ENCODE results near the gene PLCH2.

Gene PLCH2

DNA sequence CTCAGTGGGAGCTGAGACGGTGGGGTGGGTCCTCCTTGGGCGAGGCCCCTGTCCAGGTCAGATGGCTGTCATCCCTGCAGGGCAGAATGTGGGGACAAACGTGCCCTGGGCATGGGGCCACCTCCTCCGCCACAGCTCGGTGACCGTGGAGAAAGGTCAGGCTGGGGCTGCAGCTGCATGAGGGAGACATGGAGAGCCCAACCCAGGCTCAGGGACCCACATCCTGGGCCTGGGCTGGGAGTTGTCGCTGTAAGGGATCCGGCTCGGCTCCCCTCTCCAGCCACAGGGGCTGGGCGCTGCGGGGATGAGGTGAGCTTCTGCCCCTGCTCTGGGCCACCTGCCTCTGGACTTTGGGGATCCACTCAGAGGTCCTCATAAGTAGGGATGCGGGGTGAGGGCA is 518 bp upstream of the PLCH2 start:
- no peak for DNase-seq
- Histone ChIP-seq H2AFZ (ENCODE audit: low read depth, low read length) (no peak overlapping the region), H3K4me1 (ENCODE audit: insufficient read depth, low read length) (no peaks in the 10 kb centered on the region), H4K20me1 (ENCODE audit: insufficient read depth, low read length) (peaks cover 19% of the 10 kb centered on the region), H3K36me3 (ENCODE audit: insufficient read depth, low read length) (no peaks in the 10 kb centered on the region), H3K79me2 (ENCODE audit: insufficient read depth, low read length) (no peaks in the 10 kb centered on the region), H3K4me2 (ENCODE audit: insufficient read depth, low read length) (no peak overlapping the region), H3K27me3 (ENCODE audit: insufficient read depth, low read length, poor library complexity) (no peaks in the 10 kb centered on the region), H3K9ac (ENCODE audit: low read depth, low read length) (no peak overlapping the region), H3K9me3 (ENCODE audit: insufficient read depth, low read length, severe bottlenecking) (no peaks in the 10 kb centered on the region), H3K4me3 (ENCODE audit: low read depth in 1 of 2, low read length in 2 of 2) (no peak overlapping the region), H3K27ac (ENCODE audit: low read length) (no peak overlapping the region)
- ATAC-seq (ENCODE audit: insufficient read depth, low read depth): no peak
- TF ChIP-seq EZH2 (IDR thresholded peaks at IDR 0.05; ENCODE audit: borderline replicate concordance, low read depth, low read length, severe bottlenecking): no peak
- TF ChIP-seq, protein P1, sequence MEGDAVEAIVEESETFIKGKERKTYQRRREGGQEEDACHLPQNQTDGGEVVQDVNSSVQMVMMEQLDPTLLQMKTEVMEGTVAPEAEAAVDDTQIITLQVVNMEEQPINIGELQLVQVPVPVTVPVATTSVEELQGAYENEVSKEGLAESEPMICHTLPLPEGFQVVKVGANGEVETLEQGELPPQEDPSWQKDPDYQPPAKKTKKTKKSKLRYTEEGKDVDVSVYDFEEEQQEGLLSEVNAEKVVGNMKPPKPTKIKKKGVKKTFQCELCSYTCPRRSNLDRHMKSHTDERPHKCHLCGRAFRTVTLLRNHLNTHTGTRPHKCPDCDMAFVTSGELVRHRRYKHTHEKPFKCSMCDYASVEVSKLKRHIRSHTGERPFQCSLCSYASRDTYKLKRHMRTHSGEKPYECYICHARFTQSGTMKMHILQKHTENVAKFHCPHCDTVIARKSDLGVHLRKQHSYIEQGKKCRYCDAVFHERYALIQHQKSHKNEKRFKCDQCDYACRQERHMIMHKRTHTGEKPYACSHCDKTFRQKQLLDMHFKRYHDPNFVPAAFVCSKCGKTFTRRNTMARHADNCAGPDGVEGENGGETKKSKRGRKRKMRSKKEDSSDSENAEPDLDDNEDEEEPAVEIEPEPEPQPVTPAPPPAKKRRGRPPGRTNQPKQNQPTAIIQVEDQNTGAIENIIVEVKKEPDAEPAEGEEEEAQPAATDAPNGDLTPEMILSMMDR (IDR thresholded peaks at IDR 0.05; ENCODE audit: borderline replicate concordance, extremely low read depth, low read length, poor library complexity, severe bottlenecking): no peak

DNA sequence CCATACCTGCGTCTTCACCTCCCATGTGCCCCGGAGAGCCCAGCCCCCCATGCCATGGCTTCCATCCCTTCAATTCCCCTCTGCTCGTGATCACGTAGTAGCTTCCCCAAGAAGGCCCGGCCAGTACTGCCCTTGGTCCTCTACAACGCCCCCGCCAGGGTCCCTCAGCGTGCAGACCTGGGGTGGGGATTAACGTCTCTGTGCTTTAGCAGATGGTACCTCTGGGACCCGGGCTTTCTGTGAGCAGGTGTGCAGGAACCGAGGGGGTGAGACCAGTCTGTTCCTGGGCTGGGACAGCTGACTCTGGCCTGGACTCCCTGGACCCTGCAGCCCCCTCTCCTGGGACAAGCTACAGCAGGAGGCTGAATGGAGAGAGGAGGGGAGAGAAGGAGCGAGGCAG is 1.2 kb downstream of the PLCH2 start:
- Histone ChIP-seq H3K4me2 (ENCODE audit: insufficient read depth, low read length) (no peak overlapping the region), H3K4me1 (ENCODE audit: insufficient read depth, low read length) (no peaks in the 10 kb centered on the region), H3K9me3 (ENCODE audit: insufficient read depth, low read length, severe bottlenecking) (no peaks in the 10 kb centered on the region), H3K27ac (ENCODE audit: low read length) (no peak overlapping the region), H3K79me2 (ENCODE audit: insufficient read depth, low read length) (no peaks in the 10 kb centered on the region), H3K27me3 (ENCODE audit: insufficient read depth, low read length, poor library complexity) (no peaks in the 10 kb centered on the region), H4K20me1 (ENCODE audit: insufficient read depth, low read length) (peaks cover 29% of the 10 kb centered on the region), H3K9ac (ENCODE audit: low read depth, low read length) (no peak overlapping the region), H2AFZ (ENCODE audit: low read depth, low read length) (no peak overlapping the region), H3K36me3 (ENCODE audit: insufficient read depth, low read length) (no peaks in the 10 kb centered on the region), H3K4me3 (ENCODE audit: low read depth in 1 of 2, low read length in 2 of 2) (no peak overlapping the region)
- no peak for TF ChIP-seq EZH2 (IDR thresholded peaks at IDR 0.05; ENCODE audit: borderline replicate concordance, low read depth, low read length, severe bottlenecking)
- TF ChIP-seq, protein P1 (IDR thresholded peaks at IDR 0.05; ENCODE audit: borderline replicate concordance, extremely low read depth, low read length, poor library complexity, severe bottlenecking): no peak
- ATAC-seq (ENCODE audit: insufficient read depth, low read depth): no peak
- DNase-seq: no peak

DNA sequence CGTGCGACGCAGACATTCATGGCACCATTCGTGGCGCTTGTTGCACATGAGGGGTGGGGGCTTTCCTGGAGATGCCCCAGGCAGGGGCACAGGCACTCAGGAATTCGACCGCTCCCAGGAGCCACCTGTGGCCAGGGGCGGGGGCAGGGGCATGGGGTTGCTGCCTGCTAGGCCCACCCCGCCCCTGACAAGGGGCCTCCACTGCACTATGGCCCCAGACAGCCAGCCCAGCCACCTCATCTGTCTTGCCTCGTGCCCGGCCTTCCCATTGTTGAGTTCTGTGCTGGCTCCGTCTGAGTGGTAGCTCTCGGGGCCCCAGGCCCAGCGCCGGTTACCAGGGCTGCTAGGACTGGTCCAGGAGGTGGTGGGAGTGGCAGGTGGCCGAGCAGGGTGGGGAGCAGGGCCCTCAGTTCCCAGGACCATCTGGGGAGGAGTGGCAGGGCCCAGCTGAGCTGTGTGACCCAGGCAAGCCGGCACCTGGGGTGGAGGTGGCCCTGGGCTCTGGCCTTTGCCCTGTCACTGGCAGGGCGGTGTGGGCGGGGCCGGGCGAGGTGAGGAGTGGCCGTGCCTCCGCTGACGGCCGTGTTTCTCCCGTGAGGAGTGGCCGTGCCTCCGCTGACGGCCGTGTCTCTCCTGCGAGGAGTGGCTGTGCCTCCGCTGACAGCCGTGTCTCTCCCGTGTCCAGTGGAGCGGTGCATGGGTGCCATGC is 1.9 kb downstream of the PLCH2 start:
- Histone ChIP-seq H3K27me3 (ENCODE audit: insufficient read depth, low read length, poor library complexity) (no peaks in the 10 kb centered on the region), H3K4me3 (ENCODE audit: low read depth in 1 of 2, low read length in 2 of 2) (no peak overlapping the region), H2AFZ (ENCODE audit: low read depth, low read length) (no peak overlapping the region), H3K27ac (ENCODE audit: low read length) (no peak overlapping the region), H3K36me3 (ENCODE audit: insufficient read depth, low read length) (no peaks in the 10 kb centered on the region), H3K9ac (ENCODE audit: low read depth, low read length) (no peak overlapping the region), H3K79me2 (ENCODE audit: insufficient read depth, low read length) (no peaks in the 10 kb centered on the region), H3K4me2 (ENCODE audit: insufficient read depth, low read length) (no peak overlapping the region), H3K9me3 (ENCODE audit: insufficient read depth, low read length, severe bottlenecking) (no peaks in the 10 kb centered on the region), H4K20me1 (ENCODE audit: insufficient read depth, low read length) (peaks cover 29% of the 10 kb centered on the region), H3K4me1 (ENCODE audit: insufficient read depth, low read length) (no peaks in the 10 kb centered on the region)
- TF ChIP-seq EZH2 (IDR thresholded peaks at IDR 0.05; ENCODE audit: borderline replicate concordance, low read depth, low read length, severe bottlenecking): no peak
- TF ChIP-seq, protein P1 (IDR thresholded peaks at IDR 0.05; ENCODE audit: borderline replicate concordance, extremely low read depth, low read length, poor library complexity, severe bottlenecking): no peak
- DNase-seq (no peak), ATAC-seq (ENCODE audit: insufficient read depth, low read depth) (no peak)

Data from DND-41 (cell line).